ENCODE measurements around the gene ZNF700.
A peak's percentile ranks its signal among the peaks of the same experiment; 100 is the strongest.

ZNF700 gene

DNA sequence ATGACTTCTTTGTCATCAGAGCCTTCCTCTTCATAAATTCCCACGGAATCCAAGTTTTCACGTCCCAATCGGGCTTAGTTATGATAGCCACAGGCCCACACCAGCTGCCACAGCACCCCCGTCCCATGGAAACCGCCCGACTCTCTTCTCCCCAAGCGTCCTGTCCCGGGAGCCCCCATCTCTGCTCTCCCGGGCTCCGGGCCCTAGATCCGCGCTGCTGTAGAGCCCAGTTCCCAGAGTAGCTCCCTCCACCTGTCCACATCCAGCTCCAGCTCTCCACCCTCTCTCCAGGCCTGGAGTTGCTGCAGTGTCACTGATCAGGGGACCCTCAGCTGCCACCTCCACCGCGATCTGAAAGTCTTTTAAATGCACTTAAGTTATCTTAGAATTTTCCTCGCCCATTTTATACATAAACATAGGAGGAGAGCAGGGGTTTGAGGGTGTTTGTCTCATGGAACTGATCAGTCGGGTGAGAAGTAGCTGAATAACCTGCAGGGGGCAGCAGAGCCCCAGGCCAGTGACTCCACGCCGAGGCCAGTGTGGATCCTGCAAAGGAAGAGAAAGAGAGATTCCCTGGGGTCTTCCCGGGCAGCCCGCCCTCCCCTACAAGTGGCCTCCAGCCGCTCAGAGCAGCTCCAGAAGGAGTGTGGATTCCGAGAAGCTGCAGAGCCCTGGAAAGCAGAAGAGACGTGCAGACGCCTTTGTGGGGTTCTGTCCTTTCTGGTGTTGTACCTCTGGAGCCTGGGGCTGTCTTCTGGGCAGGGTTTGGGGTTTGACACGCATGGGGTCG, 38.9 kb downstream of the ZNF700 start:
- peak; percentile 90 for TF ChIP-seq CTCF (IDR thresholded peaks at IDR 0.05; ENCODE audit: control insufficient read depth, insufficient read depth, low read depth, low read length, missing control alignments)
- H3K4me3 ChIP-seq (ENCODE audit: control insufficient read depth, low read depth, low read length): no peak overlapping the region
- DNase-seq (ENCODE audit: low read depth): no peak

DNA sequence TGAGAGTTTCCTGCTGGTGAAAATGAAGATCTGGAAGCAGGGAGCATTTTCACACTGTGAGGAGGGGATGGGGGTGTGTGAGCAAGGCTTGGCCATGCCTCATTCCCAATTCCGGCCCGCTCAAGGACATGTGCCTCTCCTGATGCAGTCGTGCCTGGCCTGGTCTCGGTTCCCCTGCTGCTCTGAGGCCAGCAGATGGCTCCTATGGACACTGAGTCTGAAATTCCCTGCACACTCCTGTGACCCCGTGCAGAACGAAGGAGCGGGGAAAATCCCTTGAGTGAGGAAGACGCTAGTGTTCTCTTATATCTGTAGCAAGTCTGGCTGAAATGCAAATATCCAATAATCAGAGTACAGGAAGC, 39.6 kb downstream of the ZNF700 start:
- peak overlapping the region; percentile 70; the same call in 1 of the 2 replicates for H3K4me3 ChIP-seq (ENCODE audit: control insufficient read depth, low read depth, low read length)
- TF ChIP-seq CTCF (IDR thresholded peaks at IDR 0.05; ENCODE audit: control insufficient read depth, insufficient read depth, low read depth, low read length, missing control alignments): peak; percentile 28
- DNase-seq (ENCODE audit: low read depth): no peak

DNA sequence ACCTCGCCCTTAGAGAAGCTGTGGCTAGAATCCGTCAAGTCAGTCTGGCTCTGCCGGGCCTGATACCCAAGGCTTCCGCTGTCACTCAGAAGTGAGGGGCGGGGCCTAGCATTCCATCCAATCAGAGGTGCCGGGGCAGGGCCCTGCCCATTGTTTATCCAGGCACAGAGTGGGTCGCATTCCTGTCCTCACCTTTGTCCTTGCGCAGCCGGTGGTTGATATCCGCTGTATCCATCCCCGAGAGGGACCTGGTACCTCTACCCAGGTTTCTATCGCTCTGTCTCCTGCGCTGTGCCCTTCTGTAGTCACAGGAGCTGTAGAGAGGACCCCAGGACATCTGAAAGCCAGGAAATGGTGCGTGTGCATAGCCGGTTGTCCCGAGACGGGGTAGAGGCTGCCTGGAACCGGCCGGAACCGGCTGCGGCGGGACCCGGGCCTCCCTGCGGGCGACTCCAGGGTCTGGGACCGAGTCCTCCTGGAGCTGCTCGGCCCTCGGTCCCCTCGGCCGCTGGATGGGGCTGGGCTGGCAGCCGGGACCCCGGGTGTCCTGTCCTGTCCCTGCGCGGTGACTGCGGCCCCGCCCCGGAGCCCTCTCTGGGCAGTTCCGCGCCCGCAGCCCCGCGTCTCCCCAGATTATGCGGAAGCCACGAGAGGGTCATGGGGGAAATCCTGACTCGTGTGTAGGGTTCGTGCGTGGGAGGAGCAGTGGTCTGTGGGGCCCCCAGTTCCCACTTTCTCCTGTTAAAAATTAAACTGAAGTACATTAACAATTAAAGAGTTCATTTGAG, 40.1 kb downstream of the ZNF700 start, which contains the start of gene ZNF763:
Gene ZNF763 (plus strand): TSS at position 183 of the 788 bp plus-strand sequence. CDS start 169 bp downstream, at position 352.
- no peak for DNase-seq (ENCODE audit: low read depth)
- no peak for TF ChIP-seq CTCF (IDR thresholded peaks at IDR 0.05; ENCODE audit: control insufficient read depth, insufficient read depth, low read depth, low read length, missing control alignments)
- H3K4me3 ChIP-seq (ENCODE audit: control insufficient read depth, low read depth, low read length): peak within 1 kb of the TSS; percentile 70

DNA sequence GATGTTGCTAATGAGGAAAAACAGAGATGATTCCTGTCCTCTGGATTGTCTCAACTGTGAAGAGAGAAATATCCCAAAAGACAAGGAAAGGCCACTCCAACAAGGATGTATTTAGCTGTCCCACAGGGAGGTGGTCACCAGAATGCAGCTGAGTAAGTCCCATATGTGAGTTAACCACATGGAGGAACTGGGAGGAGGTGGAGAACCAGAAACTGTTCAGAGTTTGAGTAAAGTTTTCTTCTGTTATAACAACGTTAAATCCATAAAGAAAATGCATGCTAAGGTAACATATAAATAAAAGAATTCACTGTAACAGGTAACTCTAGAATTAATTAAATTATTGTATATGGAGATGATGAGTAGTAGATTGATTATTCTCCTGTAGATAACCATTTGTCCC, 45.3 kb downstream of the ZNF700 start:
- H3K4me3 ChIP-seq (ENCODE audit: control insufficient read depth, low read depth, low read length): no peak overlapping the region
- TF ChIP-seq CTCF (IDR thresholded peaks at IDR 0.05; ENCODE audit: control insufficient read depth, insufficient read depth, low read depth, low read length, missing control alignments): no peak
- no peak for DNase-seq (ENCODE audit: low read depth)

DNA sequence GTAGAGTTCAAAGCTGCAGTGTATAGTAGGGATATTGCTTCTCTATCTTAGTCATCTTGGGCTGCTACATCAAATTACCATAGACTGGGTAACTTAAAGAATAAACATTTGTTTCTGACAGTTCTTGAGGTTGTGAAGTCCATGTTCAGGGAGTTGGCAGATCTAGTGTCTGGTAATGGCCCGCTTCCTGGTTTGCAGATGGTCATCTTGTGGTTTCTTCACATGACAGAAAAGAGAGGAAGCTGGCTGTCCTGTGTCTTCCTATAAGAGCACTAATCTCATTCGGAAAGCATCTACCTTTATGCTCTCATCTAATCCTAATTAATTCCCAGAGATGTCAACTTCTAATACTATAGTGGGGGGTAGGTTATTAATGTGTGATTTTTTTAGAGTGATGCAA, 46.1 kb downstream of the ZNF700 start:
- H3K4me3 ChIP-seq (ENCODE audit: control insufficient read depth, low read depth, low read length): no peak overlapping the region
- no peak for TF ChIP-seq CTCF (IDR thresholded peaks at IDR 0.05; ENCODE audit: control insufficient read depth, insufficient read depth, low read depth, low read length, missing control alignments)
- no peak for DNase-seq (ENCODE audit: low read depth)

GRCh38 chr19:11973019-11973810, 48.3 kb downstream of the ZNF700 start:
- H3K4me3 ChIP-seq (ENCODE audit: control insufficient read depth, low read depth, low read length): no peak overlapping the region
- no peak for DNase-seq (ENCODE audit: low read depth)
- no peak for TF ChIP-seq CTCF (IDR thresholded peaks at IDR 0.05; ENCODE audit: control insufficient read depth, insufficient read depth, low read depth, low read length, missing control alignments)
